Stimulated activated CD8-positive, alpha-beta memory T cell treated with anti-CD3 and anti-CD28 coated beads, Interleukin-7, amount 100 ng/mL, for 1 hour (primary cell): ENCODE results near the gene GPR87.

Experiments used
- DNase-seq, 2 donors: peaks; one replicate each; pipeline ENCODE4 v3.0.0-alpha.2; 2020; ENCODE audit warnings: low read depth in 2 of 2

GPR87 gene

DNA sequence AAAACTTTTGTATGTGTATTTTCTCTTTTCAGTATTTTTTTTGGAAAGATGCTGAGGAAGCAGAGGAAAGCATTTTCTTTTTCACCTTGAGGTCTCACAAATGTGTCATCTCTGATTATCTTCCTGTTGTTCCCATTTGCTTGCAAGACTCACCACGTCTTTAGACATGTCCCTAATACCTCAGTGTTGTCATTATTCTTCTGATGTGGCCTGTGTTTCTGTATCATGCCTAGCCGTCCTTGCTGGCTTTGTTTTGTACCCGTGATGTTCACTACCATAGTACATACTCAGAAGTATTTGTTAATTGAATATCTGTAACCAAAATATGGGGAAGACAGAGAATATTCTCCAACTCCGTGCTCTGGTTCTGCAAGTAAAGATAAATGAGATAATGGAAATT, 33.2 kb downstream of the GPR87 start:
- DNase-seq, result no peak

- DNase-seq, result no peak
These were observed 33.7 kb downstream of the GPR87 start for GRCh38 chr3:151282921-151283320.

- no peak for DNase-seq
These were observed 34.8 kb downstream of the GPR87 start for GRCh38 chr3:151281671-151282324.

DNA sequence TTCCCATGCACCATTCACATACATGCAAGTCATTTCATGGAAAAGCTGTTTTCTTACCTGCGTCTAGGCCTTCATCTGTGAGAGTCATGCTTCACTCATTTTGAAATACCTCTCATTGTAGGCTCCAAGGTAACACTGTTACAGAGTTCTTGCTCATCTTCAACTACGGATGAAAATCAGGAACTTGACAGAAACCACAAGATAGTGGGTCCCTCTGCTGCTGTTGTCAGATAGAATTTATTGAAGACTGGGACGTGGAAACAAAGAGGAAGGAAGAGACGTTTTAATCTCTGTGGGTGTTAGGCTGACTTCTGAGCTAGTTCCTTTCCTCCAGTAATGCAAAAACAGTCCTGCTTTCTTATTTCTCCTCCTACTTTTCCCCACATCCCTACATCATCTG, 38.4 kb downstream of the GPR87 start, which contains the start of gene P2RY14:
TSS of gene P2RY14 (minus strand) at position 313 of the 400 bp plus-strand sequence. CDS start 64,226 bp downstream, outside the sequence.
- DNase-seq, result no peak

DNA sequence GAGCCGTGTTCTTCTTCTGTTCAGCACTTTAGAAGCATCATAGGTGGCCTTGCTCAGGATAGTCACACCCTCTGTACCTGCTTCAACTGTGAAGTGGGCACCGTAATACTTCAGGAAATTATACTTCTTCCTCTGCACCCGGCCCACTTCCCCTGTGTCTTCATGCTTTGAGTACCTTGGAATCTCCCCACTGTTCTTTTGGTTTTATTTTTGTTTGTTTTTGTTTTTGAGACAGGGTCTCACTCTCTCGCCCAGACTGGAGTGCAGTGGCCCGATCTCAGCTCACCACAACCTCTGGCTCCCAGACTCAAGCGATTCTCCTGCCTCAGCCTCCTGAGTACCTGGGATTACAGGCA, 40.0 kb downstream of the GPR87 start:
- no peak for DNase-seq

GRCh38 chr3:151276038-151276686, 40.5 kb downstream of the GPR87 start:
- no peak for DNase-seq

DNA sequence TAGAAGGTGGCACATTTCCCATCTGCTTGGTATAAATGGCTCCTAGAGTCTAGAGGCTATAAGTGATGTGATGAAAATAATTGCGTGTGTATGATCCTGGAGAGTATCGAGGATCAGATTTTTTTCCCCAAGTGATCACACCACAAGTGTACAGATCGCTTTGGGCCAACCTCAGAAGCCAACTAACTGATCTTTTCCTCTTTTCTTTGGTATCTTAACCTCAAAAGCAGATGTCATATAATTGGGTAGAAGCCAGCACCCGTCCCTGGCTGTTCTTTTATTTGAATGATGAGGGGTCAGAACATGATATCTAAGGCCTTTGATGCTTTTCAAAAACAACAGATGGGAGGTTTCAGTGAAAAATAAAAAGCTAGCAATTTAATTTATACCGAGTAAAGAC, 41.5 kb downstream of the GPR87 start:
- DNase-seq, result no peak

DNA sequence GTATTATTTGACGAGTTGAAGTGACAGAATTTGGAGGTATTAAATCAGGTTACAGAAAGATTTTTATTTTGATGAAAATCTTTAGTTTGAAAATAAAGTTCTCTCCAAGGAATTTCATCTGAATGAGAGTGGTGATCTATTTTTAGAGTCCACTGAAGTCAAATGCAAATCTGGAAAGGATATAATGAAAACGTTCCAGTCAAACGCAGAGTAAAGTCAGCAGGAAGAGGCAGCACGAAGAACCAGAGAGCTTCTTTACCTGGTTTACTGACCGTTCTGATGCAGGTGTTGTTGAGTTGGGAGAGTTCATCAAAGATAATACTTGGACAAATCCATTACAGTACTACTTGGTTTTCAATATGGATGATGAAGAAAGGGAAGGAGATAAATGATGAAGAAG, 47.0 kb downstream of the GPR87 start:
- DNase-seq, result no peak

GRCh38 chr3:151268267-151269235, 48.1 kb downstream of the GPR87 start:
- DNase-seq, result no peak

GRCh38 chr3:151267066-151267465, 49.6 kb downstream of the GPR87 start:
- no peak for DNase-seq

DNA sequence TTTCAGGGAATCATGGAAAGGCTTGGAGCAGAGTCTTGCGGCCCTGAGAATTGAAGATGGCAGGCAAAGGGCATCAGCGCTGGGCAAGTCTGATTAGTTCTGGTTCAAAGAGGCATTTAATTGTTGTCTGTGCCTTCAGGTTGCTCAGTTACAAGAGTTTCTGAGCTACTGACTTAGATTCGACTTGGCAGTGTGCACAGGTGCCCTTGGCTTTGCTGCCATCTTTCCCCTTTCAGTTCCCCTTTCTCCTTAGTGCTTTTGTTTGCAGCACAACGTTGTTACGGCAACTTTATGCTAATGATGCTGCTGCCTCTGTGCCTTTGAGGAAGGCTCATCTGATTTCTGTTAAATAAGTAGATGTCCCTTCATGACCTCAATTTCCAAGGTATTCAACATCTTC, 50.8 kb downstream of the GPR87 start:
- DNase-seq, result no peak

DNA sequence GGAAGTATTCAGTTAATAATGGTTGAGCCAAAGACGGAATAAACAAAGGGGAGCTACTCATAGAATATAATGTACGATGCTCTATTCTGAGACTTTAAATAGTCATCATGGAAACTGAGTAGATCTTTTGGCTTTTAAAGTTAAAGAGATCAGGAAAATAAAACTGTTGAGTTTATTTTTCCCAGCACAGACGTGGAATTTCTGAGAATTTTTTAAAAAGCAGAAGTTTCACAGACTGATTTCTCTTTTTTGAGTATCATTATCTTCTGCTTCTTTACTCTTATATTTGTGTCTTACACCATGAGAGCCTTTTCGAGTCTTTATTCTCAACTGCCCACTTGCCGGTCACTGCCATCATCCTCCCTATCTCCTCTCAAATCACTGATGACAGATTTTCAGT, 51.5 kb downstream of the GPR87 start:
- DNase-seq, result no peak

DNA sequence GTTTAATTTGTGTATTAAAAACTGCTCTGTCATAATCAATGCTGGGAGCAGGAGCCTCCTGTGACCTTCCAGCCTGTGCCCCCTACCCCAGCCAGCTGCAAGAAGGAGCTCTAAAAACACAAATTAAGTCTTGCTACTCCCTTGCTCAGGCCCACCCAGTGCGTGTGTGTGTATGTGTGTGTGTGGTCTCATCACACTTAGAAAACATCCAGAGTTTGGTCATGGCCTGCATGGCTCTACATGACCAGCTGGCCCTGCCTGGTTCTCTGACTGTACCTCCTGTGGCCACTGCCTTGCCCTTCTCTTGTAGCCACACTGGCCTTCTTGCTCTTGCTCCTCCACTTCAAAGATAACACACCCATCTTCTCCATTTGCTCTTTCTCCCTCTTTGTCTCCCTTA, 52.0 kb downstream of the GPR87 start:
- no peak for DNase-seq

DNA sequence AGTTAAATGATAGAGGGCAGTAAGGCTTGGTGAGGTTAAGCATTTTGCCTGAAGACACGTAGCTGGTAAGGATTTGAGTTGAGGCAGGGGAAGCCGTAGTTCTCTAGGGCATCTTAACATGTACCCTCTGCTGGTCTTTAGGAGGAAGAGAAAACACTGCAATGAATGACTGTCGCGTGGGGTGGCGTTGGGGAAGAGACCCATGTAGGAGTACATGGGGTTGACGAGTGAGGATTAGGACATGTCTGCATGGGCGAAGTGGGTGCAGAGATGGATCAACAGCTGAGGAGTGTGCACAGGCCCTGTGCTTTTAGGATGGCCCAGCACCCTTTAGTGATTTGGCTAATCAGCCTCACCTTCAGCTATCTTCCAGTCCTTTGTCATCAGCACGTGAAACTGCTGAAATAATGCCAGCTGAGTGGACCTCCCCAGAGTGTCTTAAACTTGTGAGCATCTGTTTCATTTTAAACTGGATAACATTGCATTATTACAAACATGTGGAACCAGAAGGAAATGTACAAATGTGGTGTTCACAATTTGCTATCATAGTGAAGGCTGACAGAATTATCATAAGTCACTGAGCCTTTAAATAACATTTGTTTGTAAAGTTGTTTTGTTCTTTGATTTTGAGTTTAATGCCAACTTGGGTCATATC, 53.6 kb downstream of the GPR87 start:
- DNase-seq, result no peak

DNA sequence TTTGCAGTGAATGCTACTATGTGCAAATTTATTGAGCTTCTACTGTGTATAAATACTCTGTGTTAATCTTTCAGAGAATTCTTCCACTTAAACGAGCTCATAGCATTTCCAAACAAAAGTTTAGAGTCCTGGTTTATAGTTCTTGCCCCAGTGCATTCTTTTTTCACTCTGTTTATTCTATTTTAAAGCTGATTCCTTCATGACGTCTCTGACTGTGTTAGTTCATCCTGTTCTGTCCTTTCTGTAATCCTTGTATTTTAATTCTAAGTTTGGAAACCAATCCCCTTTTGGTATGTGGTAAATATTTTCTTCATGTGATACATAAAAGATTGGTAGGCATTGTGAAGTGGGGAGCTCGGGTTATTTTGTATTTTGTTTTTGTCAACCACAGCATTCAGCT, 57.0 kb downstream of the GPR87 start:
- DNase-seq, result no peak

- no peak for DNase-seq
These were observed 59.9 kb downstream of the GPR87 start for GRCh38 chr3:151256749-151257148.

DNA sequence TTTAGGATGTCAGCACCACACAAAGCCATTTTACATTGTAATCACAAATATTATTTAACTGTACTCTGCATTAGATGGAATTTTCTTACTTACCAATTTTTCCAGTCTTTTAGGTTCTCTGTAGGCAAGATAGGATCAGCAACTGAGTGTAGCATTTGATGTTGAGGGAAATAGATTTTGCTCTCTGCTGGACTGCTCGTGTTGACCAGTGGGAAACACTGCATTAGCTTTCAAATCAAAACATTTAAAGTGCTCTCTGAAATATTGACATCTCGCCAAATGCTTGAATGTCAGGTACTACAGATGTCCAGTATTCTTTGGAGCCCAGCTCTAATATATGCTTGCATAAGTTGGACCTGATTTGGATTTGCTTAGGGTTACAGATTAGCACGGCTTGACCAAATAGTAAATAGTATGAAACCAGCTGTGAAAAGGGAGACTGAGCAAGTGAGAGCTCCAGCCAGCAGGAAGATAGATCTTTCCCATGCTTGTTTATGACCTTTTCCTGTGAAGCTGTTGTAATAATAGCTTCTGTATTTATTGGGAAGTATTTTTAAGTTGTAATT, 67.8 kb downstream of the GPR87 start:
- DNase-seq, result no peak
